ENCODE data around the gene BCL2L1.

Gene BCL2L1

GRCh38 chr20:31723319-31724078 lies 831 bp upstream of the BCL2L1 start:
- DNase-seq = peak; percentile 98

GRCh38 chr20:31723069-31723318 lies 326 bp upstream of the BCL2L1 start:
- DNase-seq = no peak

- DNase-seq = no peak
Measured at GRCh38 chr20:31721408-31722256, 1.0 kb downstream of the BCL2L1 start.

- DNase-seq = peak; percentile 22
Measured at GRCh38 chr20:31720486-31721407, 1.9 kb downstream of the BCL2L1 start.

GRCh38 chr20:31719644-31720485 lies 2.8 kb downstream of the BCL2L1 start:
- peak; percentile 82 for DNase-seq

- DNase-seq = no peak
Measured at GRCh38 chr20:31718952-31719643, 3.6 kb downstream of the BCL2L1 start.

- no peak for DNase-seq
Measured at GRCh38 chr20:31717478-31718201, 5.0 kb downstream of the BCL2L1 start.

GRCh38 chr20:31716818-31717477 lies 5.7 kb downstream of the BCL2L1 start:
- DNase-seq = no peak

- DNase-seq = no peak
Measured at GRCh38 chr20:31716351-31716750, 6.3 kb downstream of the BCL2L1 start.

- no peak for DNase-seq
Measured at GRCh38 chr20:31715766-31716165, 6.9 kb downstream of the BCL2L1 start.

- peak; percentile 98 for DNase-seq
Measured at GRCh38 chr20:31713312-31714273, 9.1 kb downstream of the BCL2L1 start.

GRCh38 chr20:31712564-31713311 lies 9.9 kb downstream of the BCL2L1 start:
- peak; percentile 92 for DNase-seq

GRCh38 chr20:31712112-31712553 lies 10.5 kb downstream of the BCL2L1 start:
- no peak for DNase-seq

GRCh38 chr20:31711179-31712111 lies 11.2 kb downstream of the BCL2L1 start:
- DNase-seq = no peak

- DNase-seq = no peak
Measured at GRCh38 chr20:31710423-31711108, 12.1 kb downstream of the BCL2L1 start.

- no peak for DNase-seq
Measured at GRCh38 chr20:31709939-31710338, 12.7 kb downstream of the BCL2L1 start.

Data from EL (cell line).